Smooth muscle cell (in vitro differentiated cells): Measurements from ENCODE around the gene SNRPA1. TPM values are rescaled to one million over a fixed set of nuclear protein-coding genes. Genes with fewer than 3 reads are reported as not detected.

Experiments used
- DNase-seq: peaks from one replicate; lab custom pipeline; 2025; ENCODE audit not compliant: unreplicated experiment; lab: John Stamatoyannopoulos, UW
- H2AFZ ChIP-seq: fragments of 200-600 bp; sonication (generic); 2 replicates; pipeline ENCODE4 v1.6.0; 2016; ENCODE audit warnings: antibody characterized with exemption, low read depth, mild to moderate bottlenecking
- H3F3A ChIP-seq: fragments of 200-600 bp; sonication (generic); 2 replicates; pipeline ENCODE4 v1.6.0; 2017; ENCODE audit warnings: antibody characterized with exemption, low read depth
- H3K27ac ChIP-seq: fragments of 200-600 bp; sonication (generic); 2 replicates; pipeline ENCODE4 v1.5.1; 2016; ENCODE audit warnings: low read depth, mild to moderate bottlenecking
- H3K27me3 ChIP-seq: fragments of 200-600 bp; sonication (generic); 2 replicates; pipeline ENCODE4 v1.6.1; 2016; ENCODE audit warnings: low read depth, mild to moderate bottlenecking
- H3K36me3 ChIP-seq: fragments of 200-600 bp; sonication (generic); 2 replicates; pipeline ENCODE4 v1.5.1; 2016; ENCODE audit warnings: low read depth
- H3K4me1 ChIP-seq: fragments of 200-600 bp; sonication (generic); 2 replicates; pipeline ENCODE4 v1.5.1; 2016; ENCODE audit warnings: low read depth
- H3K4me2 ChIP-seq: fragments of 200-600 bp; sonication (generic); 2 replicates; pipeline ENCODE4 v1.6.0; 2016; ENCODE audit warnings: mild to moderate bottlenecking
- H3K4me3 ChIP-seq: fragments of 200-600 bp; sonication (generic); 2 replicates; pipeline ENCODE4 v1.5.1; 2016; ENCODE audit warnings: mild to moderate bottlenecking
- H3K79me2 ChIP-seq: fragments of 200-600 bp; sonication (generic); 2 replicates; pipeline ENCODE4 v1.6.0; 2016; ENCODE audit warnings: low read depth, mild to moderate bottlenecking
- H3K9ac ChIP-seq: fragments of 200-600 bp; sonication (generic); 2 replicates; pipeline ENCODE4 v1.6.0; 2016; ENCODE audit warnings: low read depth
- H3K9me3 ChIP-seq: fragments of 200-600 bp; sonication (generic); replicated peaks from 2 replicates; pipeline ENCODE4 v1.5.1; 2016; ENCODE audit warnings: low read depth
- H4K20me1 ChIP-seq: fragments of 200-600 bp; sonication (generic); 2 replicates; pipeline ENCODE4 v1.6.0; 2016; ENCODE audit warnings: low read depth
- CTCF ChIP-seq: fragments of 200-600 bp; sonication (generic); IDR thresholded peaks from 2 replicates; pipeline ENCODE4 v1.5.1; 2017; ENCODE audit warnings: borderline replicate concordance, mild to moderate bottlenecking, antibody characterized with exemption; ENCODE audit not compliant: insufficient read depth, poor library complexity, severe bottlenecking
- WGBS: methylation state at CpG from one replicate; pipeline ENCODE4 v1.1.7; 2016; ENCODE audit warnings: low lambda C conversion rate; 5-methylcytosine and 5-hydroxymethylcytosine counted together
- polyA plus RNA-seq: library from polyadenylated mRNA; unstranded; fragments of >200 nt; fragmentation: Nextera tagmentation; extraction: Ambion mirVana; gene quantifications from 2 replicates; pipeline ENCODE4 v1.2.1, GENCODE V29; 2016
- total RNA-seq: library from RNA; depleted of rRNA; stranded (reverse); fragments of >200 nt; gene quantifications from 2 replicates; pipeline ENCODE4 v1.2.3, GENCODE V29; 2014

SNRPA1 gene
- total and polyA plus RNA-seq, 2 experiments from 2014 or later, result 24.0 to 99.0 TPM

DNA sequence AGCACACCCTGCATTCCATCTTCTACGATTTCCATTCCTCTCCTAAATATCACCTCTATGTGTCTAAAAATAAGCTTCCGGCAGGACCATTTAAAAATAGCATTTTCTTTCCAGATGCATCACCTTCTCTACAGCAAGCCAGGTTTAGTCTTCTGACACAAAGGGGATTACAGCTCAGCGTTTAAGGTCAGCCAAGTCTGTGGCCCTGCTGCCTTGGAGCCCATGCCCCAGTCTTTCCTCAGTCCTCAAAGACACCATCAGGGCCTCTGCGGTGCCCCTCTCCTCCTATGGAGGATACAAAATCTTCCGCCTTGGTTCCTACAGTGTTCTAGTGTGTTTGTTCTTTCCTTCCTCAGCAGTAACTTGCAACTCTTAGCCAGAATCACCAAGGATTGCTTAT is 21.5 kb downstream of the SNRPA1 start:
- no peak overlapping the region for H3K4me2 ChIP-seq
- no peak for TF ChIP-seq CTCF

DNA sequence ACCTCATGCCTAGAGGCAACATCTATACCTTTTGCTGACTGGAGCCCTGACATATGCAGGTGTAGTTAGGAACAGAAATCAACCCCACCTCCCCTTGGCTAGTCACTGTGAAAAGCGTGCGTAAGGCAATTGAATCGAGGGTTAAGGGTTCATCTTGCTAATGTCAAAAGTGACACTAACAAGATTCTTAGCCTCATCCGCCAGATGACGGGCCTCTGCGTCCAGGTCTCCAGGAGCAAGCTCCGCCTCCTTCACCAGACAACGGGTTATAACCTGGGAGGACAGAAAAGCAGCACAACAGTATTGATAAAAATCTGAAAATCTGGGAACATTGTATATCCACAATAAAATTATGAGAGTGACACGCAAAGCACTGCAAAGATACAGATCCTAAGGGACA is 22.5 kb downstream of the SNRPA1 start:
- Histone ChIP-seq H3K27ac (no peak overlapping the region), H3K27me3 (no peaks in the 10 kb centered on the region), H3F3A (peaks cover 39% of the 10 kb centered on the region), H3K9me3 (no peaks in the 10 kb centered on the region), H3K79me2 (peaks cover 26% of the 10 kb centered on the region), H3K4me3 (no peak overlapping the region), H4K20me1 (peaks cover 48% of the 10 kb centered on the region), H3K4me2 (no peak overlapping the region), H3K36me3 (peaks cover 42% of the 10 kb centered on the region), H3K4me1 (peaks cover 5% of the 10 kb centered on the region), H2AFZ (no peak overlapping the region), H3K9ac (no peak overlapping the region)
- 83% methylated on average over 9 of the region's 9 CpGs for WGBS
- TF ChIP-seq CTCF, result no peak
- no peak for DNase-seq

More for the DNA sequence above, 21.5 kb downstream of the SNRPA1 start:
- H3K4me1 ChIP-seq, result peaks cover 5% of the 10 kb centered on the region
- H3F3A ChIP-seq, result peaks cover 36% of the 10 kb centered on the region
- H3K9ac ChIP-seq, result no peak overlapping the region
- WGBS, result 90% methylated on average over 5 of the region's 5 CpGs
- no peak overlapping the region for H3K27ac ChIP-seq
- H4K20me1 ChIP-seq, result peaks cover 48% of the 10 kb centered on the region
- no peaks in the 10 kb centered on the region for H3K27me3 ChIP-seq
- no peak for DNase-seq
- H3K4me3 ChIP-seq, result no peak overlapping the region
- H3K9me3 ChIP-seq, result no peaks in the 10 kb centered on the region
- peaks cover 26% of the 10 kb centered on the region for H3K79me2 ChIP-seq
- H3K36me3 ChIP-seq, result peaks cover 42% of the 10 kb centered on the region
- no peak overlapping the region for H2AFZ ChIP-seq

GRCh38 chr15:101269479-101270223 is 25.4 kb downstream of the SNRPA1 start:
- WGBS, result 94% methylated on average over 16 of the region's 16 CpGs
- Histone ChIP-seq H3K79me2 (peaks cover 2% of the 10 kb centered on the region), H2AFZ (no peak overlapping the region), H3K9me3 (no peaks in the 10 kb centered on the region), H4K20me1 (peaks cover 25% of the 10 kb centered on the region), H3K4me2 (no peak overlapping the region), H3F3A (peaks cover 47% of the 10 kb centered on the region), H3K27ac (no peak overlapping the region), H3K9ac (no peak overlapping the region), H3K36me3 (peaks cover 35% of the 10 kb centered on the region), H3K27me3 (no peaks in the 10 kb centered on the region), H3K4me1 (no peaks in the 10 kb centered on the region), H3K4me3 (no peak overlapping the region)
- no peak for DNase-seq
- TF ChIP-seq CTCF, result peak; percentile 17
